Neuronal stem cell (in vitro differentiated cells): ENCODE results near the gene SLC51B.

ENCODE experiments used
- DNase-seq: peaks from one replicate; pipeline ENCODE4 v3.0.0-alpha.2; 2013; ENCODE audit warnings: low spot score
- H2AFZ ChIP-seq: one replicate; pipeline ENCODE4 v1.6.1; 2013; ENCODE audit warnings: mild to moderate bottlenecking, low read length, inconsistent platforms
- H2AK5ac ChIP-seq: 2 replicates; pipeline ENCODE4 v1.6.1; 2013; ENCODE audit warnings: low read depth, mild to moderate bottlenecking, inconsistent platforms, low read length, moderate library complexity, mixed read lengths
- H2BK120ac ChIP-seq: 2 replicates; pipeline ENCODE4 v1.6.1; 2013; ENCODE audit warnings: low read depth, mild to moderate bottlenecking, inconsistent platforms, low read length, moderate library complexity, mixed read lengths
- H2BK12ac ChIP-seq: one replicate; pipeline ENCODE4 v1.6.1; 2013; ENCODE audit warnings: low read length, inconsistent platforms
- H2BK15ac ChIP-seq: 2 replicates; pipeline ENCODE4 v1.6.1; 2013; ENCODE audit warnings: mild to moderate bottlenecking, low read length, inconsistent platforms, mixed read lengths
- H2BK5ac ChIP-seq: one replicate; pipeline ENCODE4 v1.6.1; 2013; ENCODE audit warnings: inconsistent platforms, mild to moderate bottlenecking, low read length, moderate library complexity
- H3K14ac ChIP-seq: one replicate; pipeline ENCODE4 v1.6.1; 2013; ENCODE audit warnings: low read length, inconsistent platforms
- H3K18ac ChIP-seq: 2 replicates; pipeline ENCODE4 v1.6.1; 2013; ENCODE audit warnings: low read length, inconsistent platforms
- H3K23ac ChIP-seq: 2 replicates; pipeline ENCODE4 v1.6.1; 2013; ENCODE audit warnings: low read depth, mild to moderate bottlenecking, mixed read lengths, low read length, inconsistent platforms; ENCODE audit not compliant: poor library complexity
- H3K27ac ChIP-seq: replicated peaks from 3 replicates; pipeline ENCODE4 v1.5.1; 2013; ENCODE audit warnings: low read length, inconsistent platforms
- H3K27me3 ChIP-seq, 3 experiments: 2 replicates each; pipeline ENCODE4 v1.6.1; 2013; ENCODE audit warnings: low read length in 3 of 3, mild to moderate bottlenecking in 2 of 3, inconsistent platforms in 1 of 3, low read depth in 1 of 3, mixed read lengths in 1 of 3, moderate library complexity in 1 of 3; ENCODE audit not compliant: control insufficient read depth in 3 of 3, insufficient read depth in 3 of 3
- H3K36me3 ChIP-seq, 2 donors: replicated peaks in 1 of 2; 2 replicates each; pipeline ENCODE4 v1.6.1; 2013; ENCODE audit warnings: low read length in 2 of 2; ENCODE audit not compliant: control insufficient read depth in 2 of 2, insufficient read depth in 2 of 2
- H3K4ac ChIP-seq: 2 replicates; pipeline ENCODE4 v1.6.1; 2013; ENCODE audit warnings: inconsistent platforms, mild to moderate bottlenecking, low read length, moderate library complexity
- H3K4me1 ChIP-seq, 2 donors: 1 replicate in 1 of 2; 2 replicates in 1 of 2; pipeline ENCODE4 v1.6.1; 2013; ENCODE audit warnings: low read length in 2 of 2, low read depth in 1 of 2; ENCODE audit not compliant: control insufficient read depth in 2 of 2, insufficient read depth in 1 of 2
- H3K4me2 ChIP-seq: one replicate; pipeline ENCODE4 v1.6.1; 2013; ENCODE audit warnings: mild to moderate bottlenecking, low read length, inconsistent platforms; ENCODE audit not compliant: insufficient read depth, poor library complexity, severe bottlenecking
- H3K4me3 ChIP-seq, 2 donors: 2 replicates each; pipeline ENCODE4 v1.5.1; 2013; ENCODE audit warnings: low read length in 2 of 2, mild to moderate bottlenecking in 2 of 2, inconsistent platforms in 1 of 2, moderate library complexity in 1 of 2
- H3K79me1 ChIP-seq: one replicate; pipeline ENCODE4 v1.6.1; 2013; ENCODE audit warnings: low read depth, mild to moderate bottlenecking, inconsistent platforms, low read length, moderate library complexity
- H3K9ac ChIP-seq: one replicate; pipeline ENCODE4 v1.6.1; 2013; ENCODE audit warnings: mild to moderate bottlenecking, low read depth, low read length, inconsistent platforms; ENCODE audit not compliant: poor library complexity
- H3K9me3 ChIP-seq, 2 donors: replicated peaks in 1 of 2; 2 replicates each; pipeline versions ENCODE3 to v1.6.1; 2013; ENCODE audit warnings: low read length in 2 of 2, mild to moderate bottlenecking in 2 of 2, inconsistent platforms in 1 of 2, low read depth in 1 of 2, mixed read lengths in 1 of 2, moderate library complexity in 1 of 2; ENCODE audit not compliant: control insufficient read depth in 2 of 2, insufficient read depth in 1 of 2
- H4K8ac ChIP-seq: one replicate; pipeline ENCODE4 v1.6.1; 2013; ENCODE audit warnings: low read depth, mild to moderate bottlenecking, inconsistent platforms, low read length, moderate library complexity
- H4K91ac ChIP-seq: one replicate; pipeline ENCODE4 v1.6.1; 2013; ENCODE audit warnings: low read length, low read depth, mild to moderate bottlenecking, inconsistent platforms; ENCODE audit not compliant: poor library complexity
- WGBS, 2 donors: extraction: QIAGEN DNeasy Blood & Tissue Kit; methylation state at CpG; one replicate each; pipeline ENCODE4 v1.1.7; 2013; ENCODE audit warnings: missing lambda C conversion rate in 2 of 2, mixed read lengths in 1 of 2; ENCODE audit not compliant: insufficient read length in 2 of 2, insufficient replicate concordance in 1 of 2; ENCODE audit errors: extremely low coverage in 2 of 2; 5-methylcytosine and 5-hydroxymethylcytosine counted together

SLC51B gene

DNA sequence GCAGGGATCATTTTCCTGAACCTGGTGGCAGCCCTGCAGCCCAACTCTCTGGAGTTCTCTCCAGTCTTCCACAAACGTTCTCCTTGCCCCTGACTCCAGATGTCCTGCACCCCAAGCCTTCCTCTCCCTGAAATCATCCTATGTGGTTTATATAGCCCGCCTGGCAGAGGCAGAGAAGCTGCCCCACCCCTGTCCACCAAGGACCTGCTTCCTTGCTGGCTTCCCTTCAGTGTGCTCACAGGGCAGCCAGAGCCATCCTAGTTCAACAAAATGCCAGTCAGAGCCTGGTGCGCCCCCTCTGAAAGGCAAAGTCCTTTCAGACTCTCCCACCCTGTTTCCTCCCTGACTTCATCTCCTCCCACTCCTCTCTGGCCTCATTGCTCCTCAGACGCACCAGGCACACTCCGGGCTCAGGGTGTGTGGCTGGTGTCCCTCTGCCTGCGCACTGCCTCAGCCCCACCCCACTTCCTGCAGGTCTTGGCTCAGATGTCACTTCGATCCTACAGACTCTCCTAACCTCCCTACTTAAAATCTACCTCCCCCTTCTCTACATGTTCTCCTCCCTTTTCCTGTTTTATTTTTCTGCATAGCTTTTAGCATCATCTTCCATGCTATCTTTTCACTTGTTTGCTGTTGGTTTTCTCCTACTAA is 37.2 kb downstream of the SLC51B start:
- Histone ChIP-seq H3K4me1 (peaks cover 34 to 49% of the 10 kb centered on the region in 2 donors), H2BK15ac (no peak overlapping the region), H3K27ac (no peak overlapping the region), H3K27me3 (peaks cover 0 to 37% (median 7%) of the 10 kb centered on the region in 3 experiments), H3K4me3 (no peak overlapping the region), H3K9me3 (peaks cover 0 to 2% of the 10 kb centered on the region in 2 donors), H3K79me1 (no peaks in the 10 kb centered on the region), H3K36me3 (no peaks in the 10 kb centered on the region), H2AFZ (peak overlapping the region; percentile 57), H2BK5ac (no peak overlapping the region), H4K8ac (no peak overlapping the region), H2AK5ac (no peak overlapping the region), H3K4me2 (no peak overlapping the region), H3K18ac (peak overlapping the region; percentile 68), H3K9ac (peak overlapping the region; percentile 7), H4K91ac (no peak overlapping the region), H3K23ac (no peak overlapping the region), H3K4ac (no peak overlapping the region), H2BK12ac (no peak overlapping the region), H3K14ac (no peak overlapping the region), H2BK120ac (no peak overlapping the region)
- no peak for DNase-seq
- no CpG with 5 or more reads among the region's 7 CpGs for WGBS, 2 donors

DNA sequence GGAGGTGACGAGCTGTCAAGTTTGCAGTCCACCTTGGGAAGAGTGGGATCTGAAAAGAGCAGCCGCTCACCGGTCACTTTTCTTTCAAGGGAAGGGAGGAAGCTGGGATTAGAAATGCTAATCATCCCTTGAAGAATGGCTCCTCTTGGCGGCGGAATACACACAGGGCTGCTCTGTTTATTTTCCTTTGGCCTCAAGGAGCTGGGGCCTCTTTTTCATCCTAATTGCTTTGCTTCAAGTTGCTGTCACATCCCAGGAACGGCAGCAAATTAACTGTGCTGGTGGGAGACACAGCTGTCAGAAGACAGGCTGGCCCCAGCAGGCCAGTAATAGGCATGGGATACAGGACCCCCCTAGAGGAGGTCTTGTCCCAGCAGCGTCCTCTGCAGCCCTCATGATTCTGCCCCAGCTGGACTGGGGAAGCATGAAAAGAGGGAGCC is 38.1 kb downstream of the SLC51B start:
- Histone ChIP-seq H3K27ac (peak overlapping the region; percentile 63), H2BK12ac (no peak overlapping the region), H2BK120ac (no peak overlapping the region), H3K18ac (no peak overlapping the region), H2AK5ac (no peak overlapping the region), H3K14ac (no peak overlapping the region), H3K36me3 (no peaks in the 10 kb centered on the region), H3K9ac (no peak overlapping the region), H3K9me3 (no peaks in the 10 kb centered on the region), H3K4me2 (no peak overlapping the region), H3K79me1 (no peaks in the 10 kb centered on the region), H3K4me1 (peaks cover 34 to 51% of the 10 kb centered on the region in 2 donors), H2AFZ (peak overlapping the region; percentile 77), H2BK5ac (no peak overlapping the region), H2BK15ac (no peak overlapping the region), H3K27me3 (peaks cover 0 to 37% (median 7%) of the 10 kb centered on the region in 3 experiments), H4K91ac (no peak overlapping the region), H3K4ac (no peak overlapping the region), H3K23ac (no peak overlapping the region), H4K8ac (no peak overlapping the region), H3K4me3 (no peak overlapping the region)
- no CpG with 5 or more reads among the region's 7 CpGs for WGBS, 2 donors
- peak; percentile 84 for DNase-seq

DNA sequence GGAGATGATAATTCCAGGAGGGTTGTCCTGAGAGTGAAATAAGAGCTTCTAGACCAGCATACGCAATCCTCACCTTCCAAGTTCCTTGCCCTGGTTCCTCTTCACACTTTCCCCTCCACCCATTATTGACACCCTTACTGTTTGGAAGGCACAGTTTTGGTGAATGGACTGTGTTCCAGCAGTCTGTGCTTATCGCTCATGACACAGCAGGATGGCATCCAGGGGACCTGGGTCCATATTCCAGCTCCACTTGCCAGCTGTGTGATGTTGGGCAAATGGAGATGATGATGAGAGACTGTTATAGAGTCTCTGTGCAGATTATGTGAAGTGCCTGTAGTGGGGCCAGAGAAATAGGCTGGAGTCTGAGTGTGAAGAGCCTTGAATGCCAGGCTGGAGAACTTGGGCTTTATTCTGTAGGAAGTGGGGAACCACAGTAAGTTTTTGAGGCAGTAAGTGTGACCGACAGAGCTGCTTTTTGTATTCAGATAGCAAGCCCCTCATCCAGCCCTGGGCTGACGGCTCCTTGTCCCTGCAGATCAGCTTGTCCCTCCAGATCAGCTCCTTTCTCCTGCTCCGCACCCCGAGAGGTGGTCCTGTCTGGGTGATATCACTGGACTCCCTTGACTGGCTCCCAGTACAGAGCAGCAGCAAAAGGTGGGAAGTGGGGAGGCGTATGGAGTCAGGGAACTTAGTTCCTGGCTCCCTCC is 39.5 kb downstream of the SLC51B start:
- H3K4me1 ChIP-seq: peaks cover 38 to 58% of the 10 kb centered on the region in 2 donors
- no CpG with 5 or more reads among the region's 7 CpGs for WGBS, 2 donors
- peak overlapping the region; percentile 7 for H2AK5ac ChIP-seq
- no peak overlapping the region for H4K91ac ChIP-seq
- H3K36me3 ChIP-seq: no peaks in the 10 kb centered on the region
- no peak overlapping the region for H2BK5ac ChIP-seq
- H3K4ac ChIP-seq: no peak overlapping the region
- H2AFZ ChIP-seq: peak overlapping the region; percentile 26
- H3K4me2 ChIP-seq: no peak overlapping the region
- H3K79me1 ChIP-seq: no peaks in the 10 kb centered on the region
- no peak overlapping the region for H2BK15ac ChIP-seq
- H3K27me3 ChIP-seq: peaks cover 0 to 26% (median 7%) of the 10 kb centered on the region in 3 experiments
- H3K14ac ChIP-seq: no peak overlapping the region
- no peak overlapping the region for H3K9ac ChIP-seq
- peak overlapping the region; percentile 48 for H2BK12ac ChIP-seq
- no peak overlapping the region for H2BK120ac ChIP-seq
- H3K27ac ChIP-seq: no peak overlapping the region
- no peak overlapping the region for H4K8ac ChIP-seq
- DNase-seq: no peak
- H3K18ac ChIP-seq: peak overlapping the region; percentile 42
- no peak overlapping the region for H3K4me3 ChIP-seq
- no peak overlapping the region for H3K23ac ChIP-seq
- no peaks in the 10 kb centered on the region for H3K9me3 ChIP-seq

DNA sequence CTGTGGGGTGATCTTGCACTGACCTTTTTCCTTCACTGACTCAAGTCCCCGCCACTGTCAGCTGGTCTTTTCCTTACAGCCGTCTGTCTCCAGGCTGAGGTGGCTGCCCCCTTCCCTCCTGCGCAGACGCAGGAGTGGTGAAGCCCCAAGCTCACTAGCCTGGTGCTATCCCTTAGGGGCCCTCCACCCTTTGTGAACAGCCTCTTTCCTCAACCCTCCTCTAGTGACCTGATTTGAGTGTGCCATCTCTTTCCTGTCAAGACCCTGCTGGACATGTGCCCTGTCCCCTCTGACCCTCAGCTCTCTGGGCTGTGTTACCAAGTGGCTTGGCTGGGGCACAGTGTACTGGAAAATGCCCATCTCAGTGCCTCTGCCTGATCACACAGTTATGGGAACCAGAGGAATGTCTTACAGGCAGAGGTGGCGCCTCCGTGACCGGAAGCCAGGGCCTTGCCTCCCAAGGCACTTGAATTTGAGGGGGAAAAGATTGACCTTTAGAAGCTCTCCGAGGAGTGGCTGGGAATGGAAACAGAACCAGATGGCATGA is 40.1 kb downstream of the SLC51B start:
- H3K4ac ChIP-seq: no peak overlapping the region
- no peak overlapping the region for H2BK15ac ChIP-seq
- peaks cover 38 to 58% of the 10 kb centered on the region in 2 donors for H3K4me1 ChIP-seq
- peak overlapping the region; percentile 26 for H2AFZ ChIP-seq
- H3K4me2 ChIP-seq: no peak overlapping the region
- H2BK5ac ChIP-seq: no peak overlapping the region
- peaks cover 0 to 24% (median 7%) of the 10 kb centered on the region in 3 experiments for H3K27me3 ChIP-seq
- no peaks in the 10 kb centered on the region for H3K79me1 ChIP-seq
- no peak overlapping the region for H3K14ac ChIP-seq
- no CpG with 5 or more reads among the region's 8 CpGs for WGBS, 2 donors
- no peak overlapping the region for H3K23ac ChIP-seq
- no peak overlapping the region for H2BK12ac ChIP-seq
- DNase-seq: no peak
- no peak overlapping the region for H4K91ac ChIP-seq
- H2BK120ac ChIP-seq: no peak overlapping the region
- H2AK5ac ChIP-seq: peak overlapping the region; percentile 3
- H3K4me3 ChIP-seq: no peak overlapping the region
- no peaks in the 10 kb centered on the region for H3K9me3 ChIP-seq
- H4K8ac ChIP-seq: no peak overlapping the region
- H3K18ac ChIP-seq: peak overlapping the region; percentile 42
- no peak overlapping the region for H3K9ac ChIP-seq
- no peaks in the 10 kb centered on the region for H3K36me3 ChIP-seq
- no peak overlapping the region for H3K27ac ChIP-seq
